Liver (tissue), 3 donors: ENCODE data around the gene HLA-F.

Source experiments
- ATF3 ChIP-seq: IDR thresholded peaks from 2 replicates; pipeline ENCODE4 v1.6.1; 2016; ENCODE audit warnings: antibody characterized with exemption
- CTCF ChIP-seq: fragments of 150-350 bp; IDR thresholded peaks from 2 replicates; pipeline ENCODE4 v1.5.1; 2017; ENCODE audit warnings: improper control_type of control experiment, low read depth, low read length; ENCODE audit not compliant: missing input control
- FOXA1 ChIP-seq: IDR thresholded peaks from 2 replicates; pipeline ENCODE4 v1.6.1; 2016; ENCODE audit warnings: antibody characterized with exemption
- FOXA2 ChIP-seq: IDR thresholded peaks from 2 replicates; pipeline ENCODE4 v1.6.1; 2016; ENCODE audit warnings: antibody characterized with exemption
- GABPA ChIP-seq, 2 donors: IDR thresholded peaks in 1 of 2; conservative IDR thresholded peaks in 1 of 2; 2 replicates each; pipeline ENCODE4 v1.6.1; 2016; ENCODE audit warnings: antibody characterized with exemption in 2 of 2, mild to moderate bottlenecking in 1 of 2, moderate library complexity in 1 of 2
- JUND ChIP-seq, 2 donors: IDR thresholded peaks; 2 replicates each; pipeline ENCODE4 v1.6.1; 2016; ENCODE audit warnings: antibody characterized with exemption in 2 of 2
- MAX ChIP-seq: IDR thresholded peaks from 2 replicates; pipeline ENCODE4 v1.6.1; 2016; ENCODE audit warnings: antibody characterized with exemption
- RAD21 ChIP-seq, 2 donors: IDR thresholded peaks; 2 replicates each; pipeline ENCODE4 v1.6.1; 2016; ENCODE audit warnings: antibody characterized with exemption in 2 of 2, mild to moderate bottlenecking in 2 of 2
- REST ChIP-seq: IDR thresholded peaks from 2 replicates; pipeline ENCODE4 v1.6.1; 2016; ENCODE audit warnings: antibody characterized with exemption, mild to moderate bottlenecking
- RXRA ChIP-seq, 2 donors: IDR thresholded peaks; 2 replicates each; pipeline ENCODE4 v1.6.1; 2017 to 2018; ENCODE audit warnings: antibody characterized with exemption in 2 of 2, mild to moderate bottlenecking in 1 of 2
- SP1 ChIP-seq: IDR thresholded peaks from 2 replicates; pipeline ENCODE4 v1.6.1; 2018; ENCODE audit warnings: antibody characterized with exemption, mild to moderate bottlenecking
- TAF1 ChIP-seq: conservative IDR thresholded peaks from 2 replicates; pipeline ENCODE4 v1.6.1; 2016; ENCODE audit warnings: antibody characterized with exemption, mild to moderate bottlenecking
- YY1 ChIP-seq: IDR thresholded peaks from 2 replicates; pipeline ENCODE4 v1.6.1; 2016; ENCODE audit warnings: antibody characterized with exemption, mild to moderate bottlenecking
- ZBTB33 ChIP-seq: IDR thresholded peaks from 2 replicates; pipeline ENCODE4 v1.6.1; 2016; ENCODE audit warnings: antibody characterized with exemption
- donor health status: healthy.
- donor health status: healthy.

GRCh38 chr6:29728875-29729270, 5.6 kb downstream of the HLA-F start:
- TF ChIP-seq RAD21 (IDR thresholded peaks at IDR 0.05) (no peak), ZBTB33 (no peak), CTCF (no peak), YY1 (no peak), TAF1 (no peak), MAX (no peak), FOXA2 (no peak), REST (no peak), ATF3 (no peak), FOXA1 (no peak), GABPA (IDR thresholded peaks at IDR 0.05 in 1 of 2, conservative IDR thresholded peaks at IDR 0.05 in 1 of 2) (no peak), RXRA (IDR thresholded peaks at IDR 0.05) (no peak), JUND (IDR thresholded peaks at IDR 0.05) (no peak), SP1 (no peak)
